ENCODE data around the gene ARL4D. TPM values are rescaled to one million over a fixed set of nuclear protein-coding genes. Genes with fewer than 3 reads are reported as not detected.

Gene ARL4D
- total RNA-seq, 1 experiment from 2014 or later: 4.5 TPM

DNA sequence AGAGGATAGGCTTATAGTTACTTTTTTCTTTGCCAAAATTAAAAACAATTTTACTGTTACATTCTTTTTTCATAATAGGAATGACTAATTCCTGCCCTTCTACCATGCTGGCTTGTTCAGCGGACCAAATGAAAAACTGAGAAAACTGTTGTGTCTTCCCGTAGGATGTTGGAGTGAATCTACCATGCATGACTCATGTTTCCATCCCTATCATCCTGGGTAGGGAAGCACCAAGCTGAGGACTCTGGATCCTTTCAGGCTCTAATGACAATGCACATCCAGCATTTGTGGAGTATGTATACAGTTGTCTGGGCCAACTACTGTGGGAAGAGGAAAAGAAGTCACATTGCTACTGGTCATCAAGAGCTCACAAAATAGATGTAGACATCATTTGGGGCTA lies 43.9 kb downstream of the ARL4D start:
- no peak for ATAC-seq
- ChIA-PET POLR2A (no interaction called here), CTCF (no interaction called here)
- no peaks in the 10 kb centered on the region for H3K27me3 ChIP-seq (ENCODE audit: control insufficient read depth, insufficient read depth, low read length)
- no peaks in the 10 kb centered on the region for H3K36me3 ChIP-seq (ENCODE audit: control insufficient read depth, insufficient read depth, low read length)
- H3K4me3 ChIP-seq (ENCODE audit: low read depth in 2 of 2, low read length in 2 of 2): no peak overlapping the region
- H3K4me1 ChIP-seq (ENCODE audit: control insufficient read depth, insufficient read depth, low read length): no peaks in the 10 kb centered on the region
- BruUV-seq (replicated peaks): no TSS peak
- in situ Hi-C loops (cut with HindIII; ENCODE audit: low pct_unique_long_range_greater_than_20kb, low sequenced_read_pairs) (no loop called here), intact Hi-C loops (cut with micrococcal nuclease; ENCODE audit: unreplicated experiment) (no loop called here)
- H3K27ac ChIP-seq (ENCODE audit: low read length): no peak overlapping the region
- no peaks in the 10 kb centered on the region for H3K9me3 ChIP-seq (ENCODE audit: control insufficient read depth, insufficient read depth, low read depth, low read length)
- TF ChIP-seq POLR2AphosphoS5 (IDR thresholded peaks at IDR 0.05; ENCODE audit: low read depth, low read length) (no peak), SIN3A (IDR thresholded peaks at IDR 0.05; ENCODE audit: borderline replicate concordance, insufficient read depth, low read depth, low read length) (no peak), TCF7L2 (IDR thresholded peaks at IDR 0.05; ENCODE audit: low read depth, low read length) (no peak)
- TF ChIP-seq, protein P1, sequence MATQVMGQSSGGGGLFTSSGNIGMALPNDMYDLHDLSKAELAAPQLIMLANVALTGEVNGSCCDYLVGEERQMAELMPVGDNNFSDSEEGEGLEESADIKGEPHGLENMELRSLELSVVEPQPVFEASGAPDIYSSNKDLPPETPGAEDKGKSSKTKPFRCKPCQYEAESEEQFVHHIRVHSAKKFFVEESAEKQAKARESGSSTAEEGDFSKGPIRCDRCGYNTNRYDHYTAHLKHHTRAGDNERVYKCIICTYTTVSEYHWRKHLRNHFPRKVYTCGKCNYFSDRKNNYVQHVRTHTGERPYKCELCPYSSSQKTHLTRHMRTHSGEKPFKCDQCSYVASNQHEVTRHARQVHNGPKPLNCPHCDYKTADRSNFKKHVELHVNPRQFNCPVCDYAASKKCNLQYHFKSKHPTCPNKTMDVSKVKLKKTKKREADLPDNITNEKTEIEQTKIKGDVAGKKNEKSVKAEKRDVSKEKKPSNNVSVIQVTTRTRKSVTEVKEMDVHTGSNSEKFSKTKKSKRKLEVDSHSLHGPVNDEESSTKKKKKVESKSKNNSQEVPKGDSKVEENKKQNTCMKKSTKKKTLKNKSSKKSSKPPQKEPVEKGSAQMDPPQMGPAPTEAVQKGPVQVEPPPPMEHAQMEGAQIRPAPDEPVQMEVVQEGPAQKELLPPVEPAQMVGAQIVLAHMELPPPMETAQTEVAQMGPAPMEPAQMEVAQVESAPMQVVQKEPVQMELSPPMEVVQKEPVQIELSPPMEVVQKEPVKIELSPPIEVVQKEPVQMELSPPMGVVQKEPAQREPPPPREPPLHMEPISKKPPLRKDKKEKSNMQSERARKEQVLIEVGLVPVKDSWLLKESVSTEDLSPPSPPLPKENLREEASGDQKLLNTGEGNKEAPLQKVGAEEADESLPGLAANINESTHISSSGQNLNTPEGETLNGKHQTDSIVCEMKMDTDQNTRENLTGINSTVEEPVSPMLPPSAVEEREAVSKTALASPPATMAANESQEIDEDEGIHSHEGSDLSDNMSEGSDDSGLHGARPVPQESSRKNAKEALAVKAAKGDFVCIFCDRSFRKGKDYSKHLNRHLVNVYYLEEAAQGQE (IDR thresholded peaks at IDR 0.05; ENCODE audit: insufficient read depth in 1 of 2, low read depth in 2 of 2, low read length in 1 of 2): no peak
- TF ChIP-seq, protein P2, sequence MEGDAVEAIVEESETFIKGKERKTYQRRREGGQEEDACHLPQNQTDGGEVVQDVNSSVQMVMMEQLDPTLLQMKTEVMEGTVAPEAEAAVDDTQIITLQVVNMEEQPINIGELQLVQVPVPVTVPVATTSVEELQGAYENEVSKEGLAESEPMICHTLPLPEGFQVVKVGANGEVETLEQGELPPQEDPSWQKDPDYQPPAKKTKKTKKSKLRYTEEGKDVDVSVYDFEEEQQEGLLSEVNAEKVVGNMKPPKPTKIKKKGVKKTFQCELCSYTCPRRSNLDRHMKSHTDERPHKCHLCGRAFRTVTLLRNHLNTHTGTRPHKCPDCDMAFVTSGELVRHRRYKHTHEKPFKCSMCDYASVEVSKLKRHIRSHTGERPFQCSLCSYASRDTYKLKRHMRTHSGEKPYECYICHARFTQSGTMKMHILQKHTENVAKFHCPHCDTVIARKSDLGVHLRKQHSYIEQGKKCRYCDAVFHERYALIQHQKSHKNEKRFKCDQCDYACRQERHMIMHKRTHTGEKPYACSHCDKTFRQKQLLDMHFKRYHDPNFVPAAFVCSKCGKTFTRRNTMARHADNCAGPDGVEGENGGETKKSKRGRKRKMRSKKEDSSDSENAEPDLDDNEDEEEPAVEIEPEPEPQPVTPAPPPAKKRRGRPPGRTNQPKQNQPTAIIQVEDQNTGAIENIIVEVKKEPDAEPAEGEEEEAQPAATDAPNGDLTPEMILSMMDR (IDR thresholded peaks at IDR 0.05): no peak
- no peak for DNase-seq (ENCODE audit: low read depth, low spot score)

DNA sequence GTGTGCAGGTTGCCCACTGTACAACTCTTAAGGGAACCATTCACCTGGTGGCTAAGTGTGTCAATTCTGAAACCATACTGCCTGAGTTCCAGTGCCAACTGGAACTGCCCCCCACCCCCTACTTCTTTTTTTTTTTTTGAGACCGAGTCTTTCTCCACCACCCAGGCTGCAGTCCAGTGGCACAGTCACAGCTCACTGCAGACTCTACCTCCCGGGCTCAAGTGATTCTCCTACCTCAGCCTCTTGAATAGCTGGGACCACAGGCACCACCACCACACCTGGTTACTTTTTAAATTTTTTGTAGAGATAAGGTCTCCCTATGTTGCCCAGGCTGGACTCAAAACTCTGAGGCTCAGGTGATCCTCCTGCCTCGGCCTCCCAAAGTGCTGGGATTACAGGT lies 44.6 kb downstream of the ARL4D start:
- ChIA-PET POLR2A (no interaction called here), CTCF (no interaction called here)
- Histone ChIP-seq H3K27me3 (ENCODE audit: control insufficient read depth, insufficient read depth, low read length) (no peaks in the 10 kb centered on the region), H3K4me3 (ENCODE audit: low read depth in 2 of 2, low read length in 2 of 2) (no peak overlapping the region), H3K4me1 (ENCODE audit: control insufficient read depth, insufficient read depth, low read length) (no peaks in the 10 kb centered on the region), H3K9me3 (ENCODE audit: control insufficient read depth, insufficient read depth, low read depth, low read length) (no peaks in the 10 kb centered on the region), H3K36me3 (ENCODE audit: control insufficient read depth, insufficient read depth, low read length) (no peaks in the 10 kb centered on the region), H3K27ac (ENCODE audit: low read length) (no peak overlapping the region)
- in situ Hi-C loops (cut with HindIII; ENCODE audit: low pct_unique_long_range_greater_than_20kb, low sequenced_read_pairs) (no loop called here), intact Hi-C loops (cut with micrococcal nuclease; ENCODE audit: unreplicated experiment) (no loop called here)
- TF ChIP-seq, protein P2 (IDR thresholded peaks at IDR 0.05): no peak
- no peak for TF ChIP-seq POLR2AphosphoS5 (IDR thresholded peaks at IDR 0.05; ENCODE audit: low read depth, low read length)
- no peak for TF ChIP-seq SIN3A (IDR thresholded peaks at IDR 0.05; ENCODE audit: borderline replicate concordance, insufficient read depth, low read depth, low read length)
- TF ChIP-seq, protein P1 (IDR thresholded peaks at IDR 0.05; ENCODE audit: insufficient read depth in 1 of 2, low read depth in 2 of 2, low read length in 1 of 2): no peak
- no peak for TF ChIP-seq TCF7L2 (IDR thresholded peaks at IDR 0.05; ENCODE audit: low read depth, low read length)
- ATAC-seq (no peak), DNase-seq (ENCODE audit: low read depth, low spot score) (no peak)
- no TSS peak for BruUV-seq (replicated peaks)

All from Panc1 (cell line).